H1 (cell line): ENCODE measurements around the gene MORN5. TPM values are rescaled to one million over a fixed set of nuclear protein-coding genes. Genes with fewer than 3 reads are reported as not detected.

ENCODE experiments used
- CTCF ChIA-PET: fragments of 300-600 bp; sonication (Branson Sonifier 250); formaldehyde crosslinking; loops from one replicate; lab custom pipeline; 2021; ENCODE audit not compliant: partially characterized antibody; lab: Charles Lee
- POLR2A ChIA-PET: fragments of 300-600 bp; sonication (Branson Sonifier 250); formaldehyde crosslinking; loops from one replicate; lab custom pipeline; 2021; ENCODE audit warnings: inconsistent platforms; ENCODE audit not compliant: partially characterized antibody; lab: Charles Lee
- DNase-seq, 2 experiments: peaks; one replicate each; pipeline versions ENCODE4 v3.0.0 to v3.0.0-alpha.2; 2010 to 2022; ENCODE audit warnings: low spot score in 2 of 2, low read depth in 1 of 2, mixed read lengths in 1 of 2
- FAIRE-seq: peaks from 2 replicates; lab custom pipeline; 2011; peaks lifted over from hg19 to GRCh38; lab: Jason Lieb, UNC
- H2AFZ ChIP-seq: 2 replicates; pipeline ENCODE4 v1.8.1; 2012; ENCODE audit warnings: low read length, inconsistent platforms
- H2AK5ac ChIP-seq: 2 replicates; pipeline ENCODE4 v1.6.1; 2013; ENCODE audit warnings: low read depth, low read length
- H2BK120ac ChIP-seq: replicated peaks from 2 replicates; pipeline ENCODE3; 2013; ENCODE audit warnings: low read depth, low read length, inconsistent platforms
- H2BK12ac ChIP-seq: 2 replicates; pipeline ENCODE4 v1.6.1; 2013; ENCODE audit warnings: low read depth, low read length
- H2BK15ac ChIP-seq: 2 replicates; pipeline ENCODE4 v1.6.1; 2013; ENCODE audit warnings: low read length
- H2BK20ac ChIP-seq: 2 replicates; pipeline ENCODE4 v1.6.1; 2013; ENCODE audit warnings: low read length
- H2BK5ac ChIP-seq: 2 replicates; pipeline ENCODE4 v1.6.1; 2013; ENCODE audit warnings: low read depth, low read length
- H3K14ac ChIP-seq: 2 replicates; pipeline ENCODE4 v1.6.1; 2013; ENCODE audit warnings: inconsistent platforms; ENCODE audit not compliant: insufficient read length
- H3K18ac ChIP-seq: 2 replicates; pipeline ENCODE4 v1.6.1; 2013; ENCODE audit warnings: low read length; ENCODE audit errors: extremely low read depth
- H3K23ac ChIP-seq: 2 replicates; pipeline ENCODE4 v1.6.1; 2013; ENCODE audit warnings: inconsistent platforms; ENCODE audit not compliant: insufficient read length
- H3K23me2 ChIP-seq: 2 replicates; pipeline ENCODE4 v1.6.1; 2013; ENCODE audit warnings: low read depth, low read length
- H3K27ac ChIP-seq: 2 replicates; pipeline ENCODE4 v1.6.1; 2011; ENCODE audit warnings: low read depth, low read length, inconsistent platforms
- H3K27me3 ChIP-seq, 4 experiments: replicated peaks in 1 of 4; 1 replicate in 1 of 4; 2 replicates in 3 of 4; pipeline versions ENCODE4 v1.6.1 to v1.8.1; 2011 to 2013; ENCODE audit warnings: low read length in 3 of 4, mild to moderate bottlenecking in 3 of 4, inconsistent platforms in 2 of 4, mixed read lengths in 2 of 4, moderate library complexity in 1 of 4; ENCODE audit not compliant: control insufficient read depth in 3 of 4, insufficient read depth in 3 of 4; ENCODE audit errors: extremely low read depth in 1 of 4
- H3K36me3 ChIP-seq, 4 experiments: 2 replicates each; pipeline versions ENCODE4 v1.6.1 to v1.8.1; 2011 to 2013; ENCODE audit warnings: mild to moderate bottlenecking in 4 of 4, low read length in 3 of 4, moderate library complexity in 2 of 4, control low read depth in 1 of 4, inconsistent platforms in 1 of 4; ENCODE audit not compliant: insufficient read depth in 4 of 4, control insufficient read depth in 2 of 4
- H3K4ac ChIP-seq: replicated peaks from 2 replicates; pipeline ENCODE3; 2013; ENCODE audit warnings: low read length, low read depth, mixed read lengths, inconsistent platforms; ENCODE audit not compliant: insufficient read length
- H3K4me1 ChIP-seq, 4 experiments: replicated peaks in 1 of 4; 1 replicate in 1 of 4; 2 replicates in 3 of 4; pipeline versions ENCODE4 v1.6.1 to v1.8.1; 2011 to 2013; ENCODE audit warnings: low read length in 3 of 4, inconsistent platforms in 2 of 4, mixed read lengths in 1 of 4; ENCODE audit not compliant: insufficient read depth in 4 of 4, control insufficient read depth in 3 of 4
- H3K4me2 ChIP-seq, 2 experiments: 2 replicates each; pipeline versions ENCODE4 v1.6.1 to v1.8.1; 2011 to 2013; ENCODE audit warnings: low read depth in 2 of 2, low read length in 2 of 2, control low read depth in 1 of 2, inconsistent platforms in 1 of 2, mild to moderate bottlenecking in 1 of 2; ENCODE audit not compliant: insufficient read depth in 1 of 2
- H3K4me3 ChIP-seq, 4 experiments: fragments of 200-600, 300-600 bp in 1 of 4; sonication (generic), shearing (Covaris generic), sonication (Bioruptor Twin) in 1 of 4; 2 replicates each; pipeline versions ENCODE4 v1.5.1 to v1.8.1; 2011 to 2016; ENCODE audit warnings: low read length in 4 of 4, low read depth in 3 of 4, control low read depth in 2 of 4, inconsistent platforms in 2 of 4, mild to moderate bottlenecking in 2 of 4, mixed read lengths in 1 of 4, moderate library complexity in 1 of 4; ENCODE audit not compliant: insufficient read depth in 2 of 4; ENCODE audit errors: extremely low read depth in 1 of 4
- H3K56ac ChIP-seq: replicated peaks from 2 replicates; pipeline ENCODE3; 2013; ENCODE audit warnings: low read depth, mild to moderate bottlenecking, mixed read lengths, low read length, inconsistent platforms; ENCODE audit not compliant: insufficient read length
- H3K79me1 ChIP-seq: 2 replicates; pipeline ENCODE4 v1.6.1; 2013; ENCODE audit warnings: low read depth, low read length, control low read depth
- H3K79me2 ChIP-seq, 2 experiments: 2 replicates each; pipeline versions ENCODE4 v1.6.1 to v1.8.1; 2012 to 2013; ENCODE audit warnings: low read length in 2 of 2, mild to moderate bottlenecking in 2 of 2, inconsistent platforms in 1 of 2; ENCODE audit not compliant: insufficient read depth in 2 of 2, control insufficient read depth in 1 of 2
- H3K9ac ChIP-seq, 4 experiments: replicated peaks in 1 of 4; 1 replicate in 1 of 4; 2 replicates in 3 of 4; pipeline versions ENCODE4 v1.6.1 to v1.8.1; 2011 to 2013; ENCODE audit warnings: low read depth in 3 of 4, low read length in 3 of 4, control low read depth in 2 of 4, mild to moderate bottlenecking in 2 of 4, moderate library complexity in 2 of 4, inconsistent platforms in 1 of 4; ENCODE audit errors: extremely low read depth in 1 of 4
- H3K9me3 ChIP-seq, 2 experiments: 2 replicates each; pipeline versions ENCODE4 v1.6.1 to v1.8.1; 2012 to 2013; ENCODE audit warnings: mild to moderate bottlenecking in 2 of 2, moderate library complexity in 2 of 2, control low read depth in 1 of 2, inconsistent platforms in 1 of 2, low read depth in 1 of 2, low read length in 1 of 2, mixed read lengths in 1 of 2; ENCODE audit not compliant: insufficient read depth in 2 of 2
- H4K20me1 ChIP-seq, 2 experiments: replicated peaks in 1 of 2; 2 replicates each; pipeline versions ENCODE3 to v1.8.1; 2011 to 2013; ENCODE audit warnings: inconsistent platforms in 2 of 2, low read length in 2 of 2, mild to moderate bottlenecking in 1 of 2; ENCODE audit not compliant: insufficient read depth in 2 of 2, control insufficient read depth in 1 of 2
- H4K5ac ChIP-seq: 2 replicates; pipeline ENCODE4 v1.6.1; 2013; ENCODE audit warnings: low read length, low read depth, mixed read lengths, inconsistent platforms; ENCODE audit not compliant: insufficient read length
- H4K8ac ChIP-seq: 2 replicates; pipeline ENCODE4 v1.8.0; 2013; ENCODE audit warnings: mild to moderate bottlenecking, moderate library complexity, low read length, inconsistent platforms; ENCODE audit not compliant: insufficient read depth; ENCODE audit errors: extremely low read depth
- H4K91ac ChIP-seq: replicated peaks from 2 replicates; pipeline ENCODE3; 2013; ENCODE audit warnings: low read length, mixed read lengths, inconsistent platforms; ENCODE audit not compliant: insufficient read length
- CHD1 ChIP-seq: IDR thresholded peaks from 2 replicates; pipeline ENCODE4 v1.6.1; 2012; ENCODE audit warnings: low read depth, low read length, improper control_type of control experiment
- HDAC6 ChIP-seq: IDR thresholded peaks from one replicate; pipeline ENCODE4 v1.7.1; 2012; ENCODE audit warnings: low read depth, mild to moderate bottlenecking, inconsistent platforms, low read length, moderate library complexity
- RXRA ChIP-seq: IDR thresholded peaks from 2 replicates; pipeline ENCODE4 v1.6.1; 2011; ENCODE audit warnings: low read depth, mild to moderate bottlenecking, low read length, moderate library complexity; ENCODE audit not compliant: insufficient read depth
- WGBS, 2 experiments: shearing (Covaris generic) in 1 of 2; methylation state at CpG; one replicate each; pipeline versions ENCODE4 v1.1.6 to v1.1.7; 2013 to 2015; ENCODE audit warnings: low lambda C conversion rate in 2 of 2, mixed read lengths in 2 of 2, inconsistent platforms in 1 of 2, low coverage in 1 of 2, missing lambda C conversion rate in 1 of 2; ENCODE audit not compliant: insufficient replicate concordance in 2 of 2, insufficient coverage in 1 of 2, insufficient read length in 1 of 2; ENCODE audit errors: extremely low coverage in 1 of 2, missing lambda C conversion rate in 1 of 2; 5-methylcytosine and 5-hydroxymethylcytosine counted together
- polyA plus RNA-seq, 7 experiments: library from polyadenylated mRNA; depleted of rRNA in 3 of 7; stranded (reverse) in 5 of 7; unstranded in 2 of 7; fragments of >200 nt in 5 of 7; fragments of 200-250 nt in 2 of 7; gene quantifications; 1 replicate in 5 of 7; 2 replicates in 1 of 7; 4 replicates in 1 of 7; pipeline versions ENCODE4 v1.2.1 to v1.2.3, GENCODE V29; 2011 to 2013; ENCODE audit warnings: missing spikeins in 2 of 7, mixed read lengths in 2 of 7
- total RNA-seq: library from RNA; stranded (reverse); fragmentation: NEBNext Ultra II Directional; extraction: Animal tissue kit (Norgen Biotek cat#: 25700); gene quantifications from 2 replicates; pipeline ENCODE4 v1.2.1, GENCODE V29; 2021
- TF ChIP-seq, protein P1 (sequence below): IDR thresholded peaks from 2 replicates; pipeline ENCODE4 v1.6.1; 2011; ENCODE audit warnings: low read depth, mild to moderate bottlenecking, low read length; ENCODE audit not compliant: insufficient read depth
- TF ChIP-seq, protein P2 (sequence below): IDR thresholded peaks from 2 replicates; pipeline ENCODE4 v1.6.1; 2012; ENCODE audit warnings: inconsistent platforms
- TF ChIP-seq, protein P3 (sequence below): IDR thresholded peaks from 2 replicates; pipeline ENCODE4 v1.6.1; 2012; ENCODE audit warnings: low read length, inconsistent platforms

MORN5 gene
- total and polyA plus RNA-seq, 2 of the 8 experiments (the other 6 are each of a cell fraction or from before 2014, with no cell fraction given) = not detected

DNA sequence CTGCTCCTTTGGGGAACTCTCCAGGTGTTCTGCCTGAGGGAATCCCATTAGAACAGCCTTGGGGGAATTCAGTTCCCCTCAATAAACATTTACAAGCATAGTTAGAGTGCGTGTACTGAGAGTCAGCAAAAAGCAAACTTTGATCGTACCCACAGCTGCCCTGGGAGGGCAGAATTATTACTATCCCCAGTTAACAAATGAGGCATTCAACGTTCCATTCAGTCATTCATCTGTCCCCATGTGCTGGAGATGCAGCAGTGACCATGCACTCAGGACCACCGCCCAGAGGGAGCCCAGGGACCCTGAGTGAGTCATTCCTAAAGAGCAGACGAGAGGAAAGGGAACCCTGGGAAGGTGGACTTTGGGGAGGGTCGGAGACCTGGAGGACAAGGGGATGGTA, 47.5 kb upstream of the MORN5 start:
- TF ChIP-seq, protein P1, sequence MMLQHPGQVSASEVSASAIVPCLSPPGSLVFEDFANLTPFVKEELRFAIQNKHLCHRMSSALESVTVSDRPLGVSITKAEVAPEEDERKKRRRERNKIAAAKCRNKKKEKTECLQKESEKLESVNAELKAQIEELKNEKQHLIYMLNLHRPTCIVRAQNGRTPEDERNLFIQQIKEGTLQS = no peak
- TF ChIP-seq, protein P2, sequence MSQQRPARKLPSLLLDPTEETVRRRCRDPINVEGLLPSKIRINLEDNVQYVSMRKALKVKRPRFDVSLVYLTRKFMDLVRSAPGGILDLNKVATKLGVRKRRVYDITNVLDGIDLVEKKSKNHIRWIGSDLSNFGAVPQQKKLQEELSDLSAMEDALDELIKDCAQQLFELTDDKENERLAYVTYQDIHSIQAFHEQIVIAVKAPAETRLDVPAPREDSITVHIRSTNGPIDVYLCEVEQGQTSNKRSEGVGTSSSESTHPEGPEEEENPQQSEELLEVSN = no peak
- TF ChIP-seq CHD1 (no peak), RXRA (no peak), HDAC6 (no peak)
- TF ChIP-seq, protein P3, sequence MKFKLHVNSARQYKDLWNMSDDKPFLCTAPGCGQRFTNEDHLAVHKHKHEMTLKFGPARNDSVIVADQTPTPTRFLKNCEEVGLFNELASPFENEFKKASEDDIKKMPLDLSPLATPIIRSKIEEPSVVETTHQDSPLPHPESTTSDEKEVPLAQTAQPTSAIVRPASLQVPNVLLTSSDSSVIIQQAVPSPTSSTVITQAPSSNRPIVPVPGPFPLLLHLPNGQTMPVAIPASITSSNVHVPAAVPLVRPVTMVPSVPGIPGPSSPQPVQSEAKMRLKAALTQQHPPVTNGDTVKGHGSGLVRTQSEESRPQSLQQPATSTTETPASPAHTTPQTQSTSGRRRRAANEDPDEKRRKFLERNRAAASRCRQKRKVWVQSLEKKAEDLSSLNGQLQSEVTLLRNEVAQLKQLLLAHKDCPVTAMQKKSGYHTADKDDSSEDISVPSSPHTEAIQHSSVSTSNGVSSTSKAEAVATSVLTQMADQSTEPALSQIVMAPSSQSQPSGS = no peak

More for the DNA sequence above, 47.5 kb upstream of the MORN5 start:
- no peaks in the 10 kb centered on the region for H3K79me1 ChIP-seq
- no peak overlapping the region for H3K14ac ChIP-seq
- no peak overlapping the region; a peak in 1 of 7 replicates for H3K9ac ChIP-seq
- no peak overlapping the region for H3K4me2 ChIP-seq
- H4K20me1 ChIP-seq = no peaks in the 10 kb centered on the region
- H2BK120ac ChIP-seq = no peak overlapping the region
- no peak overlapping the region for H3K4ac ChIP-seq
- H3K23ac ChIP-seq = no peak overlapping the region
- H3K56ac ChIP-seq = no peak overlapping the region
- peaks cover 8 to 19% (median 13%) of the 10 kb centered on the region in 4 experiments for H3K4me1 ChIP-seq
- H3K27me3 ChIP-seq = no peaks in the 10 kb centered on the region; a peak in 2 of 7 replicates
- no peak overlapping the region; the same call in 1 of the 2 replicates for H2BK20ac ChIP-seq
- 90% methylated on average over 6 of the region's 6 CpGs; no CpG with 5 or more reads in 1 of the 2 experiments for WGBS, 2 experiments
- no peak overlapping the region for H3K18ac ChIP-seq
- no peak overlapping the region for H4K5ac ChIP-seq
- H2AFZ ChIP-seq = no peak overlapping the region
- H3K79me2 ChIP-seq = no peaks in the 10 kb centered on the region
- ChIA-PET CTCF (interaction anchor here (1.2 to 12.5 kb wide), 4 partner anchors 11 to 239 kb away, joined by 4 to 192 read pairs (median 50); no protein-coding TSS in a partner anchor), POLR2A (no interaction called here)
- no peak overlapping the region for H2BK5ac ChIP-seq
- H3K27ac ChIP-seq = no peak overlapping the region
- H2BK15ac ChIP-seq = no peak overlapping the region
- no peaks in the 10 kb centered on the region for H3K23me2 ChIP-seq
- no peak overlapping the region for H2AK5ac ChIP-seq
- no peaks in the 10 kb centered on the region for H3K9me3 ChIP-seq
- H4K91ac ChIP-seq = no peak overlapping the region
- H2BK12ac ChIP-seq = no peak overlapping the region
- no peak for FAIRE-seq
- DNase-seq = no peak
- H3K36me3 ChIP-seq = no peaks in the 10 kb centered on the region
- H3K4me3 ChIP-seq = no peak overlapping the region; a peak in 1 of 8 replicates
- H4K8ac ChIP-seq = no peak overlapping the region
